CD4-positive, alpha-beta T cell (primary cell): ENCODE data around the gene SUPT20H. TPM values are rescaled to one million over a fixed set of nuclear protein-coding genes. Genes with fewer than 3 reads are reported as not detected.

Source experiments
- ATAC-seq: fragments of 200-7000 bp; cut with Tn5 transposase; one replicate; pipeline ENCODE4 v1.10.0; 2022; ENCODE audit warnings: mild to moderate bottlenecking; ENCODE audit not compliant: poor library complexity
- CTCF ChIA-PET: fragments of 350-600 bp; sonication (Branson Sonifier 250); formaldehyde crosslinking; loops from one replicate; lab custom pipeline; 2021; ENCODE audit warnings: antibody characterized with exemption, inconsistent platforms; lab: Charles Lee
- POLR2A ChIA-PET: fragments of 350-600 bp; sonication (Branson Sonifier 250); formaldehyde crosslinking; loops from one replicate; lab custom pipeline; 2021; ENCODE audit warnings: antibody characterized with exemption, inconsistent platforms; lab: Charles Lee
- DNase-seq, 14 experiments: peaks; one replicate each; pipeline ENCODE4 v3.0.0-alpha.2; 2013 to 2020; ENCODE audit warnings: mixed read lengths in 2 of 14
- H3K27ac ChIP-seq, 2 donors: one replicate each; pipeline versions ENCODE4 v1.5.1 to v1.7.0; 2013; ENCODE audit warnings: low read length in 2 of 2, low read depth in 1 of 2, mild to moderate bottlenecking in 1 of 2
- H3K27me3 ChIP-seq, 2 experiments: 1 replicate in 1 of 2; 2 replicates in 1 of 2; pipeline versions ENCODE4 v1.6.1 to v1.7.0; 2013; ENCODE audit warnings: low read length in 2 of 2, control low read depth in 1 of 2, mild to moderate bottlenecking in 1 of 2, moderate library complexity in 1 of 2; ENCODE audit not compliant: insufficient read depth in 2 of 2, control insufficient read depth in 1 of 2
- H3K36me3 ChIP-seq: one replicate; pipeline ENCODE4 v1.6.1; 2013; ENCODE audit warnings: low read length, control low read depth; ENCODE audit not compliant: insufficient read depth
- H3K4me1 ChIP-seq: one replicate; pipeline ENCODE4 v1.6.1; 2013; ENCODE audit warnings: low read length, control low read depth; ENCODE audit not compliant: insufficient read depth
- H3K4me3 ChIP-seq: one replicate; pipeline ENCODE4 v1.5.1; 2013; ENCODE audit warnings: mild to moderate bottlenecking, low read length, moderate library complexity
- H3K9me3 ChIP-seq, 2 experiments: 1 replicate in 1 of 2; 2 replicates in 1 of 2; pipeline versions ENCODE4 v1.6.1 to v1.7.0; 2013; ENCODE audit warnings: low read length in 2 of 2, mild to moderate bottlenecking in 2 of 2, control low read depth in 1 of 2, moderate library complexity in 1 of 2; ENCODE audit not compliant: control insufficient read depth in 1 of 2, insufficient read depth in 1 of 2
- H3K27ac Mint-ChIP-seq: one replicate; pipeline ENCODE4 v1.8.0; 2020; ENCODE audit warnings: mixed read lengths
- H3K27me3 Mint-ChIP-seq: one replicate; pipeline ENCODE4 v1.8.0; 2021; ENCODE audit warnings: mixed read lengths
- H3K36me3 Mint-ChIP-seq: one replicate; pipeline ENCODE4 v1.8.0; 2021; ENCODE audit warnings: low read depth, mixed read lengths
- H3K4me1 Mint-ChIP-seq: one replicate; pipeline ENCODE4 v1.8.0; 2021; ENCODE audit warnings: low read depth, mixed read lengths
- H3K4me3 Mint-ChIP-seq: one replicate; pipeline ENCODE4 v1.8.0; 2020; ENCODE audit warnings: mild to moderate bottlenecking, mixed read lengths
- H3K9me3 Mint-ChIP-seq: one replicate; pipeline ENCODE4 v1.8.0; 2020; ENCODE audit warnings: mixed read lengths
- CTCF ChIP-seq: fragments of 200-600 bp; IDR thresholded peaks from one replicate; pipeline ENCODE4 v1.8.0; 2022; ENCODE audit warnings: antibody characterized with exemption, mild to moderate bottlenecking
- intact Hi-C, 2 experiments: fragments of 100-400 bp; cut with DNase I in 1 of 2; cut with micrococcal nuclease in 1 of 2; formaldehyde crosslinking; loops; one replicate each; pipeline versions ENCODE4 v1.15.1 to v1.9.0; 2023 to 2025; cut with DNase I, micrococcal nuclease
- total RNA-seq, 174 experiments: library from RNA in 2 of 174; stranded (reverse) in 2 of 174; gene quantifications; one replicate each; pipeline ENCODE4 v1.2.3 and lab custom pipeline; 2021 to 2026

The SUPT20H gene
- total RNA-seq, 2 experiments from 2014 or later, result 61.7 to 63.1 TPM

DNA sequence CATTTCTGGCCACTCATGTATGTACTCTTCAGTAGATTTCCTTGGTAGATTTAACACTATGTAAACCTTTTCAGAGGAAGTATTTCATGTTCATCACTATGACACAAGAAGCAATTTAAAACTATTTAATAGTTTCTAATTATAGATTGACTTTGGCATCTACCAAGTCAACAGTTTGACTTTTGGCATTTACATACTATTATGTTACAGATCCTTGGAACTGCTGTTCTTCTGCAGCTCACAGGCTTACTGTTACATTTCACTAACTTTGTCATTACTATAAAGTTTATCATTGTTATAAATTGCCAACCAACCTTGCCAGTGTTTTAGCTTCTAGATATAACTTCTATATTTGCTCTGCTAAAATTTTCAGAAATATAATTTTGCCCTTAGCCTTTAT is 18.7 kb downstream of the SUPT20H start:
- Histone ChIP-seq H3K4me3 (no peak overlapping the region), H3K27me3 (no peaks in the 10 kb centered on the region), H3K4me1 (no peaks in the 10 kb centered on the region), H3K36me3 (peaks cover 91% of the 10 kb centered on the region), H3K27ac (no peak overlapping the region), H3K9me3 (no peaks in the 10 kb centered on the region)
- Mint-ChIP-seq H3K4me3 (no peak overlapping the region), H3K36me3 (peaks cover 90% of the 10 kb centered on the region), H3K27me3 (no peaks in the 10 kb centered on the region), H3K4me1 (no peaks in the 10 kb centered on the region), H3K9me3 (no peaks in the 10 kb centered on the region), H3K27ac (no peak overlapping the region)
- no peak for DNase-seq
- no peak for ATAC-seq
- CTCF ChIA-PET, result no interaction called here
- intact Hi-C loops, result loop anchor here in 1 of 2 experiments (5.0 kb wide), 1 partner anchor 33 kb away; no protein-coding TSS in a partner anchor
- TF ChIP-seq CTCF, result no peak
- POLR2A ChIA-PET, result no interaction called here

DNA sequence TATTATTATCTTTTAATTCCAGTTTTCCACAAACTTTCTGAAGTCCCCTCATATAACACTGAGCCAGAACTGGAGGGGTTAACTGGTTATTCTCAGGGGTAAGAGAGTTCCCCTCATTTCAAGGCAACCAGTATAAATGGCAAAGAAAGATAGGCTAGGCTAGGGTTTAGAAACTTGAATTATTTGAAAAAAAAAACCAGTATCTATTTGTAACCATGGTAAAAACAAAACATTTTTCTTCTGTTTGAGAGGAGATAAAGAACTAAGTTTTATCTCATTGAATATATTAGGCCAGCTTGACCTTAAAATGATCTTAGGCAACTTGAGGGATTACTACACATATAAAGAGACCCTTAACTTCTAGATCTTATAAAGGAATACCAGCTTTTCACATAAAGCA is 19.6 kb downstream of the SUPT20H start:
- intact Hi-C loops, result loop anchor here in 1 of 2 experiments (5.0 kb wide), 1 partner anchor 33 kb away; no protein-coding TSS in a partner anchor
- no peaks in the 10 kb centered on the region for H3K4me1 ChIP-seq
- ATAC-seq (no peak), DNase-seq (no peak)
- no peak overlapping the region for H3K27ac Mint-ChIP-seq
- H3K36me3 ChIP-seq, result peaks cover 94% of the 10 kb centered on the region
- H3K36me3 Mint-ChIP-seq, result peaks cover 95% of the 10 kb centered on the region
- H3K4me1 Mint-ChIP-seq, result no peaks in the 10 kb centered on the region
- no peaks in the 10 kb centered on the region for H3K27me3 Mint-ChIP-seq
- H3K27ac ChIP-seq, result no peak overlapping the region
- ChIA-PET CTCF (interaction anchor here (0.7 kb wide), 1 partner anchor 37 kb away, joined by 3 read pairs; no protein-coding TSS in a partner anchor), POLR2A (interaction anchor here (1.1 kb wide), 1 partner anchor 8 kb away, joined by 3 read pairs; no protein-coding TSS in a partner anchor)
- H3K4me3 Mint-ChIP-seq, result no peak overlapping the region
- H3K27me3 ChIP-seq, result no peaks in the 10 kb centered on the region
- TF ChIP-seq CTCF, result no peak
- no peaks in the 10 kb centered on the region for H3K9me3 ChIP-seq
- no peaks in the 10 kb centered on the region for H3K9me3 Mint-ChIP-seq
- no peak overlapping the region for H3K4me3 ChIP-seq

DNA sequence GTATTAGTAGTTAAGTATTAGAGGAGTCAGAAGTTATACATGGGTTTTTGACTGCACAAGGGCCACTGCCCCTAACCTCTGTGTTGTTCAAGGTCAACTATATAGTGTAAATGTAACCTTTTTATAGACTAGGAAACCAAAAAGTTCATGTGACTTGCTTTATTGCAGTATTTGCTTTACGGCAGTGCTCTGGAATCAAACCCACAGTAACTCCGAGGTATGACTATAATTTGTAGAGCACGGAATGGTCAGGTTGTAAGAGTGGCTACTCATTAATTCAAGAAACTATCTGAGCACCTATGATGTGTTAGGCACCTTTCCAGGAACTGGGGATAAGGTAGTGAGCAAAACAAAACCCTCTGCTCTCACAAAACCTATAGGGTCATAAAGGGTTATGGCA is 22.2 kb downstream of the SUPT20H start:
- no peaks in the 10 kb centered on the region for H3K4me1 Mint-ChIP-seq
- Histone ChIP-seq H3K9me3 (no peaks in the 10 kb centered on the region), H3K27me3 (no peaks in the 10 kb centered on the region), H3K4me1 (no peaks in the 10 kb centered on the region), H3K36me3 (peaks cover 94% of the 10 kb centered on the region), H3K27ac (no peak overlapping the region), H3K4me3 (no peak overlapping the region)
- no peak for DNase-seq
- peaks cover 96% of the 10 kb centered on the region for H3K36me3 Mint-ChIP-seq
- H3K27ac Mint-ChIP-seq, result no peak overlapping the region
- H3K4me3 Mint-ChIP-seq, result no peak overlapping the region
- H3K27me3 Mint-ChIP-seq, result no peaks in the 10 kb centered on the region
- no peak for ATAC-seq
- CTCF ChIA-PET, result no interaction called here
- intact Hi-C loops, result no loop called here
- H3K9me3 Mint-ChIP-seq, result no peaks in the 10 kb centered on the region
- POLR2A ChIA-PET, result no interaction called here
- no peak for TF ChIP-seq CTCF
